Measurements from ENCODE around the gene MINK1.

MINK1 gene

GRCh38 chr17:4880857-4881256 lies 47.7 kb downstream of the MINK1 start:
- H3K9me3 ChIP-seq (ENCODE audit: control insufficient read depth, insufficient read depth, low read length) = no peaks in the 10 kb centered on the region
- peaks cover 6% of the 10 kb centered on the region for H3K4me1 ChIP-seq (ENCODE audit: control insufficient read depth, insufficient read depth, low read length)
- H3K4me3 ChIP-seq (ENCODE audit: low read depth, low read length) = no peak overlapping the region
- H3K9ac ChIP-seq (ENCODE audit: low read depth, low read length) = no peak overlapping the region
- no peaks in the 10 kb centered on the region for H3K27me3 ChIP-seq (ENCODE audit: control insufficient read depth, insufficient read depth, low read length)
- peaks cover 32% of the 10 kb centered on the region for H3K36me3 ChIP-seq (ENCODE audit: control insufficient read depth, insufficient read depth, low read length)
- no peak overlapping the region for H3K27ac ChIP-seq (ENCODE audit: low read depth, low read length)

- no peak overlapping the region for H3K4me3 ChIP-seq (ENCODE audit: low read depth, low read length)
- peaks cover 6% of the 10 kb centered on the region for H3K4me1 ChIP-seq (ENCODE audit: control insufficient read depth, insufficient read depth, low read length)
- peaks cover 43% of the 10 kb centered on the region for H3K36me3 ChIP-seq (ENCODE audit: control insufficient read depth, insufficient read depth, low read length)
- H3K27me3 ChIP-seq (ENCODE audit: control insufficient read depth, insufficient read depth, low read length) = no peaks in the 10 kb centered on the region
- H3K9me3 ChIP-seq (ENCODE audit: control insufficient read depth, insufficient read depth, low read length) = no peaks in the 10 kb centered on the region
- H3K27ac ChIP-seq (ENCODE audit: low read depth, low read length) = no peak overlapping the region
- no peak overlapping the region for H3K9ac ChIP-seq (ENCODE audit: low read depth, low read length)
These were observed 48.8 kb downstream of the MINK1 start for GRCh38 chr17:4881761-4882555.

DNA sequence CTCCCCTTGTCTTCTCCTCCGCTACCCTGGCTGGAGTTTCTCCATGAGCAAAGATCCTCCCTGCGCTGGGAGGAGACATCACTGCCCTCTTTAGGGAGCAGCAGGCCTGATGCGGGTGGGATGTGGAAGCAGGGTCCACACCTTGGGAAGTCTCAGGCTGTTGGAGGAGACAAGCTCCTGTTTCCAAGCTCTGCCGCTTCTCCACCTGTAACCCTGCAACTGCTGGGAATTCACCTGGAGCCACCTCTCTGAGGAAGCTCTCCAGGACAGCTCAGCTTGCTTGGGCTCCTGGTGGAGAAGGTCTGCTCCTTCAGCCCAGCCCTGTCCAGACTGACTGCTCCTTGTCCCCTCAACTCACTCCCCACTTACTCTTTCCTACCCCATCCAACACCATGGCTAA lies 51.3 kb downstream of the MINK1 start:
- Histone ChIP-seq H3K4me1 (ENCODE audit: control insufficient read depth, insufficient read depth, low read length) (peaks cover 6% of the 10 kb centered on the region), H3K9ac (ENCODE audit: low read depth, low read length) (no peak overlapping the region), H3K27ac (ENCODE audit: low read depth, low read length) (no peak overlapping the region), H3K36me3 (ENCODE audit: control insufficient read depth, insufficient read depth, low read length) (peaks cover 44% of the 10 kb centered on the region), H3K4me3 (ENCODE audit: low read depth, low read length) (no peak overlapping the region), H3K27me3 (ENCODE audit: control insufficient read depth, insufficient read depth, low read length) (no peaks in the 10 kb centered on the region), H3K9me3 (ENCODE audit: control insufficient read depth, insufficient read depth, low read length) (no peaks in the 10 kb centered on the region)

GRCh38 chr17:4886830-4887229 lies 53.7 kb downstream of the MINK1 start:
- Histone ChIP-seq H3K4me3 (ENCODE audit: low read depth, low read length) (no peak overlapping the region), H3K4me1 (ENCODE audit: control insufficient read depth, insufficient read depth, low read length) (peaks cover 1% of the 10 kb centered on the region), H3K9ac (ENCODE audit: low read depth, low read length) (no peak overlapping the region), H3K36me3 (ENCODE audit: control insufficient read depth, insufficient read depth, low read length) (peaks cover 59% of the 10 kb centered on the region), H3K9me3 (ENCODE audit: control insufficient read depth, insufficient read depth, low read length) (no peaks in the 10 kb centered on the region), H3K27me3 (ENCODE audit: control insufficient read depth, insufficient read depth, low read length) (no peaks in the 10 kb centered on the region), H3K27ac (ENCODE audit: low read depth, low read length) (no peak overlapping the region)

DNA sequence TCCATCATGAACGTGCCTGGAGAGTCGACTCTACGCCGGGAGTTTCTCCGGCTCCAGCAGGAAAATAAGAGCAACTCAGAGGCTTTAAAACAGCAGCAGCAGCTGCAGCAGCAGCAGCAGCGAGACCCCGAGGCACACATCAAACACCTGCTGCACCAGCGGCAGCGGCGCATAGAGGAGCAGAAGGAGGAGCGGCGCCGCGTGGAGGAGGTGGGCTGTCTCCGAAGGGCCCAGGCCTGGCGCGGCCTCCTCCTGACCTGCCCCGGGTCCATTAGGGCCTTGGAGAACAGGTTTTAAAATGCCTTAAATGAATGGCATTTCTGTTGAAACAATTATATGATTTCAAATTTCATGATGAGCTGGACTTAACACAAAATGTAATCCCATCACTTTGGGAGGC lies 54.4 kb downstream of the MINK1 start:
- Histone ChIP-seq H3K4me1 (ENCODE audit: control insufficient read depth, insufficient read depth, low read length) (no peaks in the 10 kb centered on the region), H3K9me3 (ENCODE audit: control insufficient read depth, insufficient read depth, low read length) (no peaks in the 10 kb centered on the region), H3K36me3 (ENCODE audit: control insufficient read depth, insufficient read depth, low read length) (peaks cover 65% of the 10 kb centered on the region), H3K27ac (ENCODE audit: low read depth, low read length) (no peak overlapping the region), H3K27me3 (ENCODE audit: control insufficient read depth, insufficient read depth, low read length) (no peaks in the 10 kb centered on the region), H3K9ac (ENCODE audit: low read depth, low read length) (no peak overlapping the region), H3K4me3 (ENCODE audit: low read depth, low read length) (no peak overlapping the region)

DNA sequence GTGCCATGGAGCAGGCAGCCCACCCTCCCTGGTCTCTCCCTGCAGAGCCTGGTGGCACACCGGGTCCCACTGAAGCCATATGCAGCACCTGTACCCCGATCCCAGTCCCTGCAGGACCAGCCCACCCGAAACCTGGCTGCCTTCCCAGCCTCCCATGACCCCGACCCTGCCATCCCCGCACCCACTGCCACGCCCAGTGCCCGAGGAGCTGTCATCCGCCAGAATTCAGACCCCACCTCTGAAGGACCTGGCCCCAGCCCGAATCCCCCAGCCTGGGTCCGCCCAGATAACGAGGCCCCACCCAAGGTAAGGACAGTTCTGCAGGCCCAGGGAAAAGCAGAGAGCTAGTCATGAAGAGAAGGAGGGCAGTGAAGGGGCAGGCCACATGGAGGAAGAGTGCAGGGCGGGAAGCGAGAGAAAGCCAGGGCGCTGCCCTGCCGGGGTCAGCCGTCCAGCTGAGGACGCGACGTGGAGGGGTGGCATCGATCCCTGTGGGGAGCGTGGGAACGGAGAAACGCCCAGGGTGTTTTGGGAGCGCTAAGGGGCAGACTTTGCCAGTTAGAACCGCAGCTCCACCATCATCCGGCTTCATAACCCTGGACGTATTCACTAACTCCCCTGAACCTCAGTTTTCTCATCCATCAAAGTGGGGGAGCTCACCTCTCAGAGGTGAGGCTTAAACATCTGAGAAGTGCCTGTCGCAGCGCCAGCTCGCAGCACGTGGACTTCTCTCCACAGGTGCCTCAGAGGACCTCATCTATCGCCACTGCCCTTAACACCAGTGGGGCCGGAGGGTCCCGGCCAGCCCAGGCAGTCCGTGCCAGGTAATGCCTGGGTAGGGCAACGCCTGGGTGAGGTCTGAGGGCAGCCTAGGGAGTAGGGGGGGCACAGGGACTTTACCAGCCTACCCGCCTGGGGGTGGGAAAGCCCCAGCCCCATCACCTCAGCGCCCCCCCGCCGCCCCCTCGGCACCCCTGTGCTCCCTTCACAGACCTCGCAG lies 58.6 kb downstream of the MINK1 start:
- Histone ChIP-seq H3K9ac (ENCODE audit: low read depth, low read length) (no peak overlapping the region), H3K4me3 (ENCODE audit: low read depth, low read length) (no peak overlapping the region), H3K27ac (ENCODE audit: low read depth, low read length) (no peak overlapping the region), H3K4me1 (ENCODE audit: control insufficient read depth, insufficient read depth, low read length) (no peaks in the 10 kb centered on the region), H3K27me3 (ENCODE audit: control insufficient read depth, insufficient read depth, low read length) (no peaks in the 10 kb centered on the region), H3K36me3 (ENCODE audit: control insufficient read depth, insufficient read depth, low read length) (peaks cover 77% of the 10 kb centered on the region), H3K9me3 (ENCODE audit: control insufficient read depth, insufficient read depth, low read length) (no peaks in the 10 kb centered on the region)

- H3K36me3 ChIP-seq (ENCODE audit: control insufficient read depth, insufficient read depth, low read length) = peaks cover 76% of the 10 kb centered on the region
- no peak overlapping the region for H3K27ac ChIP-seq (ENCODE audit: low read depth, low read length)
These were observed 59.5 kb downstream of the MINK1 start for GRCh38 chr17:4892499-4893221.

GRCh38 chr17:4893272-4893671 lies 60.1 kb downstream of the MINK1 start:
- Histone ChIP-seq H3K9me3 (ENCODE audit: control insufficient read depth, insufficient read depth, low read length) (no peaks in the 10 kb centered on the region), H3K9ac (ENCODE audit: low read depth, low read length) (no peak overlapping the region), H3K4me1 (ENCODE audit: control insufficient read depth, insufficient read depth, low read length) (no peaks in the 10 kb centered on the region), H3K27me3 (ENCODE audit: control insufficient read depth, insufficient read depth, low read length) (no peaks in the 10 kb centered on the region), H3K27ac (ENCODE audit: low read depth, low read length) (no peak overlapping the region), H3K4me3 (ENCODE audit: low read depth, low read length) (no peak overlapping the region), H3K36me3 (ENCODE audit: control insufficient read depth, insufficient read depth, low read length) (peaks cover 71% of the 10 kb centered on the region)

More at GRCh38 chr17:4892499-4893221, 59.5 kb downstream of the MINK1 start:
- Histone ChIP-seq H3K4me3 (ENCODE audit: low read depth, low read length) (no peak overlapping the region), H3K27me3 (ENCODE audit: control insufficient read depth, insufficient read depth, low read length) (no peaks in the 10 kb centered on the region), H3K9ac (ENCODE audit: low read depth, low read length) (no peak overlapping the region), H3K9me3 (ENCODE audit: control insufficient read depth, insufficient read depth, low read length) (no peaks in the 10 kb centered on the region), H3K4me1 (ENCODE audit: control insufficient read depth, insufficient read depth, low read length) (no peaks in the 10 kb centered on the region)

GRCh38 chr17:4893721-4894560 lies 60.8 kb downstream of the MINK1 start:
- Histone ChIP-seq H3K27me3 (ENCODE audit: control insufficient read depth, insufficient read depth, low read length) (no peaks in the 10 kb centered on the region), H3K4me1 (ENCODE audit: control insufficient read depth, insufficient read depth, low read length) (no peaks in the 10 kb centered on the region), H3K9me3 (ENCODE audit: control insufficient read depth, insufficient read depth, low read length) (no peaks in the 10 kb centered on the region), H3K27ac (ENCODE audit: low read depth, low read length) (no peak overlapping the region), H3K9ac (ENCODE audit: low read depth, low read length) (no peak overlapping the region), H3K36me3 (ENCODE audit: control insufficient read depth, insufficient read depth, low read length) (peaks cover 71% of the 10 kb centered on the region), H3K4me3 (ENCODE audit: low read depth, low read length) (no peak overlapping the region)

DNA sequence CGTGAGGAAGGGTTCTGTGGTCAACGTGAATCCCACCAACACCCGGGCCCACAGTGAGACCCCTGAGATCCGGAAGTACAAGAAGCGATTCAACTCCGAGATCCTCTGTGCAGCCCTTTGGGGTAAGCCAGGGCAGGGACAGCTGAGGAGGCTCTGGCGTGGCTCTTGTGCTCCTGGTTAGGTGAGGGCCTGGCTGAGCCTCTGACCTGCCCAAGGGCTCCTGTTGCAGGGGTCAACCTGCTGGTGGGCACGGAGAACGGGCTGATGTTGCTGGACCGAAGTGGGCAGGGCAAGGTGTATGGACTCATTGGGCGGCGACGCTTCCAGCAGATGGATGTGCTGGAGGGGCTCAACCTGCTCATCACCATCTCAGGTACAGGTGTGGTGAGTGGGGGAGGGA lies 62.0 kb downstream of the MINK1 start:
- Histone ChIP-seq H3K36me3 (ENCODE audit: control insufficient read depth, insufficient read depth, low read length) (peaks cover 70% of the 10 kb centered on the region), H3K27ac (ENCODE audit: low read depth, low read length) (no peak overlapping the region), H3K4me3 (ENCODE audit: low read depth, low read length) (no peak overlapping the region)

More for the DNA sequence above, 62.0 kb downstream of the MINK1 start:
- H3K9ac ChIP-seq (ENCODE audit: low read depth, low read length) = no peak overlapping the region
- H3K4me1 ChIP-seq (ENCODE audit: control insufficient read depth, insufficient read depth, low read length) = no peaks in the 10 kb centered on the region
- no peaks in the 10 kb centered on the region for H3K9me3 ChIP-seq (ENCODE audit: control insufficient read depth, insufficient read depth, low read length)
- no peaks in the 10 kb centered on the region for H3K27me3 ChIP-seq (ENCODE audit: control insufficient read depth, insufficient read depth, low read length)
